WTC11 (cell line): ENCODE measurements around the gene LHFPL4. TPM values are rescaled to one million over a fixed set of nuclear protein-coding genes. Genes with fewer than 3 reads are reported as not detected.
"Not testable (repeated sequence)": the region's sequence is repeated elsewhere in the genome, so short reads cannot be mapped to it uniquely, and the experiment has no call there.

ENCODE experiments used
- ATAC-seq: fragments of 200-7000 bp; cut with Tn5 transposase; 2 replicates; pipeline ENCODE4 v1.10.0; 2021; ENCODE audit warnings: mild to moderate bottlenecking, moderate library complexity
- Bru-seq: library from RNA; stranded (reverse); fragments of 400-500 nt; gene quantifications from one replicate; lab custom pipeline; 2021; lab: Mats Ljungman, UMichigan
- CTCF ChIA-PET: fragments of 300-600 bp; sonication (Branson Sonifier 250); formaldehyde crosslinking; loops from one replicate; lab custom pipeline; 2021; ENCODE audit warnings: antibody characterized with exemption; lab: Charles Lee
- POLR2A ChIA-PET: fragments of 350-600 bp; sonication (Branson Sonifier 250); formaldehyde crosslinking; loops from one replicate; lab custom pipeline; 2021; ENCODE audit warnings: antibody characterized with exemption; lab: Charles Lee
- DNase-seq: peaks from one replicate; pipeline ENCODE4 v3.0.0; 2021; ENCODE audit warnings: low spot score
- H3K27ac Mint-ChIP-seq: 2 replicates; pipeline ENCODE4 v1.8.0; 2021; ENCODE audit warnings: mixed read lengths
- H3K27me3 Mint-ChIP-seq: 2 replicates; pipeline ENCODE4 v1.8.0; 2021; ENCODE audit warnings: low read depth, mild to moderate bottlenecking, moderate library complexity, mixed read lengths
- H3K36me3 Mint-ChIP-seq: 2 replicates; pipeline ENCODE4 v1.8.0; 2021; ENCODE audit warnings: mixed read lengths
- H3K4me1 Mint-ChIP-seq: 2 replicates; pipeline ENCODE4 v1.8.0; 2022; ENCODE audit warnings: mixed read lengths
- H3K4me3 Mint-ChIP-seq: 2 replicates; pipeline ENCODE4 v1.8.0; 2021; ENCODE audit warnings: mild to moderate bottlenecking, moderate library complexity, mixed read lengths
- H3K9me3 Mint-ChIP-seq: 2 replicates; pipeline ENCODE4 v1.8.0; 2021; ENCODE audit warnings: mixed read lengths
- CBFB ChIP-seq: sonication (generic); formaldehyde crosslinking; IDR thresholded peaks from 2 replicates; pipeline ENCODE4 v1.8.1; 2022; ENCODE audit warnings: mild to moderate bottlenecking, low read depth, missing genetic modification reagents
- ELF4 ChIP-seq: sonication (generic); formaldehyde crosslinking; IDR thresholded peaks from 2 replicates; pipeline ENCODE4 v1.8.1; 2022; ENCODE audit warnings: low read depth, mild to moderate bottlenecking, moderate library complexity, missing genetic modification reagents
- ESRRA ChIP-seq: sonication (generic); formaldehyde crosslinking; IDR thresholded peaks from 2 replicates; pipeline ENCODE4 v1.8.1; 2022; ENCODE audit warnings: mild to moderate bottlenecking, missing genetic modification reagents, borderline replicate concordance
- KAT7 ChIP-seq: sonication (generic); formaldehyde crosslinking; IDR thresholded peaks from 2 replicates; pipeline ENCODE4 v1.8.1; 2023; ENCODE audit warnings: missing genetic modification reagents, mild to moderate bottlenecking, borderline replicate concordance
- NR2C2 ChIP-seq: sonication (generic); formaldehyde crosslinking; IDR thresholded peaks from 2 replicates; pipeline ENCODE4 v1.8.0; 2022; ENCODE audit warnings: mild to moderate bottlenecking, missing genetic modification reagents
- TCF7 ChIP-seq: sonication (generic); formaldehyde crosslinking; IDR thresholded peaks from 2 replicates; pipeline ENCODE4 v1.8.0; 2022; ENCODE audit warnings: mild to moderate bottlenecking, low read depth, missing genetic modification reagents, moderate library complexity
- TEAD1 ChIP-seq: sonication (generic); formaldehyde crosslinking; IDR thresholded peaks from 2 replicates; pipeline ENCODE4 v1.8.0; 2022; ENCODE audit warnings: mild to moderate bottlenecking, missing genetic modification reagents
- ZBTB21 ChIP-seq: sonication (generic); formaldehyde crosslinking; IDR thresholded peaks from 2 replicates; pipeline ENCODE4 v1.8.1; 2023; ENCODE audit warnings: mild to moderate bottlenecking, missing genetic modification reagents, borderline replicate concordance
- ZNF232 ChIP-seq: sonication (generic); formaldehyde crosslinking; IDR thresholded peaks from 2 replicates; pipeline ENCODE4 v1.8.0; 2022; ENCODE audit warnings: mild to moderate bottlenecking, missing genetic modification reagents
- ZNF396 ChIP-seq: fragments of 250-450 bp; sonication (Bioruptor Pico); IDR thresholded peaks from 2 replicates; pipeline ENCODE4 v1.8.0; 2021; ENCODE audit warnings: mild to moderate bottlenecking, moderate library complexity, borderline replicate concordance
- ZNF416 ChIP-seq: fragments of 250-450 bp; sonication (Bioruptor Pico); IDR thresholded peaks from 2 replicates; pipeline ENCODE4 v1.9.0; 2021; ENCODE audit warnings: mild to moderate bottlenecking, inconsistent platforms
- long read RNA-seq, 3 experiments: library from RNA in 1 of 3; library from capped mRNA in 1 of 3; library from polyadenylated mRNA in 1 of 3; unstranded in 2 of 3; stranded (forward) in 1 of 3; transcript quantifications; one replicate each; pipeline ENCODE4 v2.0.0, GENCODE V29; 2021
- total RNA-seq: library from RNA; stranded (reverse); gene quantifications from 3 replicates; pipeline ENCODE4 v1.2.3, GENCODE V29; 2021
- TF ChIP-seq, protein P1 (sequence below): fragments of 250-450 bp; sonication (Bioruptor Pico); IDR thresholded peaks from 2 replicates; pipeline ENCODE4 v1.9.0; 2021; ENCODE audit warnings: mild to moderate bottlenecking, borderline replicate concordance
- TF ChIP-seq, protein P2 (sequence below): sonication (generic); formaldehyde crosslinking; IDR thresholded peaks from 2 replicates; pipeline ENCODE4 v1.8.0; 2022; ENCODE audit warnings: mild to moderate bottlenecking, missing genetic modification reagents
- TF ChIP-seq, protein P3 (sequence below): sonication (generic); formaldehyde crosslinking; IDR thresholded peaks from 2 replicates; pipeline ENCODE4 v1.8.1; 2023; ENCODE audit warnings: mild to moderate bottlenecking, missing genetic modification reagents, moderate library complexity
- TF ChIP-seq, protein P4 (sequence below): sonication (generic); formaldehyde crosslinking; IDR thresholded peaks from 2 replicates; pipeline ENCODE4 v1.8.1; 2022; ENCODE audit warnings: mild to moderate bottlenecking, moderate library complexity, missing genetic modification reagents
- TF ChIP-seq, protein P5 (sequence below): sonication (generic); formaldehyde crosslinking; IDR thresholded peaks from 2 replicates; pipeline ENCODE4 v1.8.0; 2022; ENCODE audit warnings: mild to moderate bottlenecking, missing genetic modification reagents

LHFPL4 gene
- total RNA-seq (18.9 to 26.8 TPM (median 24.4 TPM) in 3 replicates), Bru-seq, nascent RNA (percentile 63 among the genes with signal in this experiment)
- long read RNA-seq, experiment 1, full-length matches to known transcripts, result 4 of 45 reads
- long read RNA-seq, experiment 1, partial matches to known transcripts, result 8 of 45 reads
- long read RNA-seq, experiment 1, other reads (novel, unspliced or antisense), result 33 of 45 reads
- long read RNA-seq, experiment 2, partial matches to known transcripts, result 0 of 18 reads
- long read RNA-seq, experiment 2, other reads (novel, unspliced or antisense), result 17 of 18 reads
- long read RNA-seq, experiment 3, partial matches to known transcripts, result 0 of 1 reads
- long read RNA-seq, experiment 3, other reads (novel, unspliced or antisense), result 1 of 1 reads

DNA sequence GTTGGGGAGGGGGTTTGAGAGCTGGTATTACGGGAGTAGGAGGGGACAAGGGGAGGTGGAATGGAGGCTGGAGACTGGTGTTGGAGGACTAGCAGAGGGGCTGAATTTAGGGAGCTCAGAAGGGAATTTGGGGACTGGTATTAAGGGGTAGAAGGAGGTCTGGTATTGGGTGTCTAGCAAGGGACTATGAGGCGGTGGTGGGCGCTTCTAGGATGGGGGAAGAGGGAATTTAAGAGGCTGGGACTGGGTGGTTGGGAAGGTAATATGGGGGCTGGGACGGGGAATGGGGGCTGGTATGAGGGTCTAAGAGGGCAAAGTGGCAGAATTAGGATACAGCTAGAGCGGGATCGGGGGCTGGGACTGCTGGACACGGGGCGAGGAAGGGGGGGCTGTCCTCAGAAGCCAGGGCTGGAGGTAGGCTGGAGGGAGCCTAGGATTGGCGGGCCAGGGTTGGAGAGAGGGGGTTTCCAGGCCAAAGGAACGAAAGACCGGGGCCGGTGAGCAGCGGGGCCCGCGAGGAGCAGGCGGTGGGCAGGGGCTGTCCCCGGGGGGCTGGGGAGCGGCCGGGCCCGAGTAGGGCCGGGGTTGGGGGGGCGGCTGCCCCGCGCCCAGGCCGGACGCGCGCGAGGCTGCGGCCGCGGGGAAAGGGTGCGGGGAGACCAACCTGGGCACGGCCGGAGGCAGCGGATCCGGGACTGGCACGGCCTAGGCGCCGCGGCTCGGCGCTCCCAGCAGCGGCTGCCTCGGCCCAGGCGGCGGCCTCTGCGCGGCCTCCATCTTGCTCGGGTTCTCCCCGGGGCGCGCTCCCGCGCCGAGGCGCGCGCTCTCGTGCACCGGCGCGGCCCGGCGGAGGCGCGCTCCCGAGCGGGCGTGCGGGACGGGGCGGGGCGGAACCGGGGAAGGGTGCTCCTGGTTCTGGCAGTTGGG is at the start of gene LHFPL4:
TSS of gene LHFPL4 (minus strand) at position 802 of the 927 bp plus-strand sequence. CDS start 1,143 bp downstream, outside the sequence.
- peak; percentile 21 for ATAC-seq
- Mint-ChIP-seq H3K27me3 (peaks cover 38% of the 10 kb centered on the region), H3K4me1 (peaks cover 30% of the 10 kb centered on the region), H3K9me3 (peaks cover 9% of the 10 kb centered on the region), H3K4me3 (peak within 1 kb of the TSS; percentile 95), H3K36me3 (peaks cover 3% of the 10 kb centered on the region; the same call in 1 of the 2 replicates), H3K27ac (no peak within 1 kb of the TSS)
- CTCF ChIA-PET, result interaction anchor here (0.5 to 2.8 kb wide), 8 partner anchors 22 to 769 kb away, joined by 3 to 22 read pairs (median 5); partner anchors contain the start of genes BRPF1 and MTMR14
- TF ChIP-seq ZNF396 (0 out of 2 replicates have a peak, but pooled peaks have one; percentile 30), ELF4 (CRISPR knock-in tag) (no peak)
- peak; percentile 55 for DNase-seq
- POLR2A ChIA-PET, result interaction anchor here (1.0 kb wide), 1 partner anchor 53 kb away, joined by 3 read pairs; no protein-coding TSS in a partner anchor

DNA sequence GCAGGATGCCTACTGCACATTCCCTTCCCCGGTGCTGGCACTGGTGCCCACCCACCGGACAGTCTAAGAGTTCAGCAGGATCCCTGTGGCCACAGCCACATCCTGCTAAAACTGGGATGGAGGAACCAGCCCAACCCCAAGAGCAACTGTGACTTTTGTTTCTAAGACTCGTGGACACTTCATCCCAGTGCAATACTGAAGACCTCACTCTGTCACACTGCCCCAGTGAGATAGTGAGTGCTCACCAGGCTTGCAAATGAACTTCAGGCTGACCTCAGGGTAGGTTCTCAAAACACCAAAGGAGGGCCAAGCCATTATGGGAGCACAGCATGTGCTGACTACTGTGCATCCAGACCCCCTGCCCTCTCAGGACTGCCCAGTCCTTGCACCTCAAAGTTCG is 49.0 kb upstream of the LHFPL4 start:
- H3K27ac Mint-ChIP-seq, result no peak overlapping the region
- TF ChIP-seq, protein P1, sequence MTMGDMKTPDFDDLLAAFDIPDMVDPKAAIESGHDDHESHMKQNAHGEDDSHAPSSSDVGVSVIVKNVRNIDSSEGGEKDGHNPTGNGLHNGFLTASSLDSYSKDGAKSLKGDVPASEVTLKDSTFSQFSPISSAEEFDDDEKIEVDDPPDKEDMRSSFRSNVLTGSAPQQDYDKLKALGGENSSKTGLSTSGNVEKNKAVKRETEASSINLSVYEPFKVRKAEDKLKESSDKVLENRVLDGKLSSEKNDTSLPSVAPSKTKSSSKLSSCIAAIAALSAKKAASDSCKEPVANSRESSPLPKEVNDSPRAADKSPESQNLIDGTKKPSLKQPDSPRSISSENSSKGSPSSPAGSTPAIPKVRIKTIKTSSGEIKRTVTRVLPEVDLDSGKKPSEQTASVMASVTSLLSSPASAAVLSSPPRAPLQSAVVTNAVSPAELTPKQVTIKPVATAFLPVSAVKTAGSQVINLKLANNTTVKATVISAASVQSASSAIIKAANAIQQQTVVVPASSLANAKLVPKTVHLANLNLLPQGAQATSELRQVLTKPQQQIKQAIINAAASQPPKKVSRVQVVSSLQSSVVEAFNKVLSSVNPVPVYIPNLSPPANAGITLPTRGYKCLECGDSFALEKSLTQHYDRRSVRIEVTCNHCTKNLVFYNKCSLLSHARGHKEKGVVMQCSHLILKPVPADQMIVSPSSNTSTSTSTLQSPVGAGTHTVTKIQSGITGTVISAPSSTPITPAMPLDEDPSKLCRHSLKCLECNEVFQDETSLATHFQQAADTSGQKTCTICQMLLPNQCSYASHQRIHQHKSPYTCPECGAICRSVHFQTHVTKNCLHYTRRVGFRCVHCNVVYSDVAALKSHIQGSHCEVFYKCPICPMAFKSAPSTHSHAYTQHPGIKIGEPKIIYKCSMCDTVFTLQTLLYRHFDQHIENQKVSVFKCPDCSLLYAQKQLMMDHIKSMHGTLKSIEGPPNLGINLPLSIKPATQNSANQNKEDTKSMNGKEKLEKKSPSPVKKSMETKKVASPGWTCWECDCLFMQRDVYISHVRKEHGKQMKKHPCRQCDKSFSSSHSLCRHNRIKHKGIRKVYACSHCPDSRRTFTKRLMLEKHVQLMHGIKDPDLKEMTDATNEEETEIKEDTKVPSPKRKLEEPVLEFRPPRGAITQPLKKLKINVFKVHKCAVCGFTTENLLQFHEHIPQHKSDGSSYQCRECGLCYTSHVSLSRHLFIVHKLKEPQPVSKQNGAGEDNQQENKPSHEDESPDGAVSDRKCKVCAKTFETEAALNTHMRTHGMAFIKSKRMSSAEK, result no peak
- ChIA-PET CTCF (no interaction called here), POLR2A (no interaction called here)
- peaks cover 17% of the 10 kb centered on the region for H3K9me3 Mint-ChIP-seq
- no peak overlapping the region for H3K4me3 Mint-ChIP-seq
- DNase-seq (no peak), ATAC-seq (no peak)
- H3K27me3 Mint-ChIP-seq, result peaks cover 27% of the 10 kb centered on the region
- H3K4me1 Mint-ChIP-seq, result peaks cover 9% of the 10 kb centered on the region
- peaks cover 13% of the 10 kb centered on the region for H3K36me3 Mint-ChIP-seq

DNA sequence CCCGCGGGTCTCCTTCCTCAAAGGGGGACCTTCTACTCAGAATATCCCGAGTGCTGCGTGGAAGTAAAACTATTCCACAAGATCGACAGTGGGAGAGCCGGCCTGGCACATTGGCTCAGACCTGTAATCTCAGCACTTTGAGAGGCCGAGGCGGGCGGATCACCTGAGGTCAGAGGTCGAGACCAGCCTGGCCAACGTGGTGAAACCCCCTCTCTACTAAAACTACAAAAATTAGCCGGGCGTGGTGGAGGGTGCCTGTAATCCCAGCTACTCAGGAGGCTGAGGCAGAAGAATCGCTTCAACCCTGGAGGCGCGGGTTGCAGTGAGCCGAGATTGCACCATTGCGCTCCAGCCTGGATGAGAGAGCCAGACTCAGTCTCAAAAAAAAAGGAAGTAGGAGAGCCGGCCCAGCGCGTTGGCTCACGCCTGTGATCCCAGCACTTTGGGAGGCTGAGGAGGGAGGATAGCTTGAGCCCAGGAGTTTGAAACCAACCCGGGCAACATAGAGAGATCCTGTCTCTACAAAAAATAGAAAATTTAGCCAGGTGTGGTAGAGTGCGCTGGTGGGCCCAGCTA is 47.5 kb upstream of the LHFPL4 start:
- peaks cover 13% of the 10 kb centered on the region for H3K36me3 Mint-ChIP-seq
- H3K27ac Mint-ChIP-seq, result not testable (repeated sequence)

DNA sequence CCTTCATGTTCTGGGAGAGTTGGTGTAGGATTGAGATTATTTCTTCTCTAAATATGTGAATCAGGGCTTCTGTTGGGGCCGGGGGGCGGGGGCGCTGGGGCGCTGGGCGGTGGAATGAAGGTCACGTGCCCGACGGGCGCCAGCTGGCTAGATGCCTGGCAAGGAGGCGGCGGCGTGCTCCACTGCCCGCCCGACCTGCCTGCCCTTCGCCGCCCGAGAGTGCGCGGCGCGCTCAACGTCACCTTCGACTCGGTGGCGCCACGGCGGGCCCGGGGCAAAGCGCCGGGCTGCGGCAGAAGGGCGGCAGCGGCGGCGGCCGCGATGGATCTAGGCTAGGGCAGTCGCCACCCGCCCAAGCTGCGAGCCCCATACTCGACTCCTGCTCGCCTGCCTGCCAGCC is 47.0 kb upstream of the LHFPL4 start:
- CTCF ChIA-PET, result interaction anchor here (0.6 to 1.2 kb wide), 2 partner anchors 19 to 104 kb away, joined by 3 to 5 read pairs; no protein-coding TSS in a partner anchor
- Mint-ChIP-seq H3K36me3 (peaks cover 16% of the 10 kb centered on the region), H3K9me3 (peaks cover 20% of the 10 kb centered on the region), H3K27ac (no peak overlapping the region), H3K4me3 (peak overlapping the region; percentile 45), H3K27me3 (peaks cover 27% of the 10 kb centered on the region), H3K4me1 (peaks cover 15% of the 10 kb centered on the region)
- DNase-seq (peak; percentile 68), ATAC-seq (peak; percentile 92)
- POLR2A ChIA-PET, result interaction anchor here (2.3 kb wide), 1 partner anchor 49 kb away, joined by 5 read pairs; the partner anchor contains the start of gene MTMR14
- no peak for TF ChIP-seq ZBTB21
- TF ChIP-seq TCF7, result peak; percentile 16; the same call in 1 of the 2 replicates
- TF ChIP-seq, protein P2, sequence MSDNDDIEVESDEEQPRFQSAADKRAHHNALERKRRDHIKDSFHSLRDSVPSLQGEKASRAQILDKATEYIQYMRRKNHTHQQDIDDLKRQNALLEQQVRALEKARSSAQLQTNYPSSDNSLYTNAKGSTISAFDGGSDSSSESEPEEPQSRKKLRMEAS, result peak; percentile 78; the same call in 1 of the 2 replicates
- TF ChIP-seq, protein P3, sequence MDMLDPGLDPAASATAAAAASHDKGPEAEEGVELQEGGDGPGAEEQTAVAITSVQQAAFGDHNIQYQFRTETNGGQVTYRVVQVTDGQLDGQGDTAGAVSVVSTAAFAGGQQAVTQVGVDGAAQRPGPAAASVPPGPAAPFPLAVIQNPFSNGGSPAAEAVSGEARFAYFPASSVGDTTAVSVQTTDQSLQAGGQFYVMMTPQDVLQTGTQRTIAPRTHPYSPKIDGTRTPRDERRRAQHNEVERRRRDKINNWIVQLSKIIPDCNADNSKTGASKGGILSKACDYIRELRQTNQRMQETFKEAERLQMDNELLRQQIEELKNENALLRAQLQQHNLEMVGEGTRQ (CRISPR knock-in tag), result peak; percentile 92
- no peak for TF ChIP-seq KAT7 (CRISPR knock-in tag)
- peak; percentile 51; the same call in 1 of the 2 replicates for TF ChIP-seq CBFB (CRISPR knock-in tag)
- no peak for TF ChIP-seq ZNF232
- TF ChIP-seq, protein P4, sequence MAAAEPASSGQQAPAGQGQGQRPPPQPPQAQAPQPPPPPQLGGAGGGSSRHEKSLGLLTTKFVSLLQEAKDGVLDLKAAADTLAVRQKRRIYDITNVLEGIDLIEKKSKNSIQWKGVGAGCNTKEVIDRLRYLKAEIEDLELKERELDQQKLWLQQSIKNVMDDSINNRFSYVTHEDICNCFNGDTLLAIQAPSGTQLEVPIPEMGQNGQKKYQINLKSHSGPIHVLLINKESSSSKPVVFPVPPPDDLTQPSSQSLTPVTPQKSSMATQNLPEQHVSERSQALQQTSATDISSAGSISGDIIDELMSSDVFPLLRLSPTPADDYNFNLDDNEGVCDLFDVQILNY (CRISPR knock-in tag), result peak; percentile 53; the same call in 1 of the 2 replicates
- TF ChIP-seq NR2C2, result 0 out of 2 replicates have a peak, but pooled peaks have one; percentile 37
- 0 out of 2 replicates have a peak, but pooled peaks have one; percentile 26 for TF ChIP-seq TEAD1 (CRISPR knock-in tag)
- TF ChIP-seq ZNF416 (CRISPR knock-in tag), result no peak
- 0 out of 2 replicates have a peak, but pooled peaks have one; percentile 62 for TF ChIP-seq ESRRA (CRISPR knock-in tag)
- TF ChIP-seq, protein P5, sequence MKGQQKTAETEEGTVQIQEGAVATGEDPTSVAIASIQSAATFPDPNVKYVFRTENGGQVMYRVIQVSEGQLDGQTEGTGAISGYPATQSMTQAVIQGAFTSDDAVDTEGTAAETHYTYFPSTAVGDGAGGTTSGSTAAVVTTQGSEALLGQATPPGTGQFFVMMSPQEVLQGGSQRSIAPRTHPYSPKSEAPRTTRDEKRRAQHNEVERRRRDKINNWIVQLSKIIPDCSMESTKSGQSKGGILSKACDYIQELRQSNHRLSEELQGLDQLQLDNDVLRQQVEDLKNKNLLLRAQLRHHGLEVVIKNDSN, result peak; percentile 82

More for the DNA sequence above, 47.5 kb upstream of the LHFPL4 start:
- Mint-ChIP-seq H3K9me3 (peaks cover 19% of the 10 kb centered on the region), H3K27me3 (peaks cover 27% of the 10 kb centered on the region), H3K4me3 (peak overlapping the region; percentile 27), H3K4me1 (peaks cover 10% of the 10 kb centered on the region)
- CTCF ChIA-PET, result interaction anchor here (1.2 kb wide), 1 partner anchor 19 kb away, joined by 3 read pairs; no protein-coding TSS in a partner anchor
- DNase-seq, result not testable (repeated sequence)
- POLR2A ChIA-PET, result interaction anchor here (2.3 kb wide), 1 partner anchor 48 kb away, joined by 5 read pairs; the partner anchor contains the start of gene MTMR14
- ATAC-seq, result peak; percentile 9; the same call in 1 of the 2 replicates
